Measurements from ENCODE around the gene GAS2L2. TPM values are rescaled to one million over a fixed set of nuclear protein-coding genes. Genes with fewer than 3 reads are reported as not detected.

Gene GAS2L2
- total and polyA plus RNA-seq, 12 donors: 0.03 to 0.89 (median 0.14) TPM; not detected in 4

- Histone ChIP-seq H3K27me3 (peaks cover 0 to 15% (median 0%) of the 10 kb centered on the region in 7 donors), H3K4me1 (peaks cover 13 to 42% (median 24%) of the 10 kb centered on the region in 9 donors), H3K4me3 (no peak overlapping the region), H3K36me3 (peaks cover 0 to 26% (median 2%) of the 10 kb centered on the region in 9 donors), H3K9me3 (no peaks in the 10 kb centered on the region), H3K27ac (no peak overlapping the region)
- intact Hi-C loops (cut with DNase I): loop anchor here in 1 of 10 donors (5.0 kb wide), 1 partner anchor 68 kb away; no protein-coding TSS in a partner anchor
- no peak for ATAC-seq
- WGBS, 2 donors: 87 to 92% methylated on average over 10 of the region's 10 CpGs
- TF ChIP-seq CTCF (IDR thresholded peaks at IDR 0.05): no peak
- no peak for DNase-seq
These were observed 22.5 kb downstream of the GAS2L2 start for GRCh38 chr17:35730400-35731005.

- DNase-seq (no peak), ATAC-seq (no peak)
- H3K27me3 ChIP-seq: peaks cover 0 to 15% (median 0%) of the 10 kb centered on the region in 7 donors
- H3K27ac ChIP-seq: no peak overlapping the region
- intact Hi-C loops (cut with DNase I): no loop called here
- no peaks in the 10 kb centered on the region for H3K9me3 ChIP-seq
- peaks cover 13 to 45% (median 24%) of the 10 kb centered on the region in 9 donors for H3K4me1 ChIP-seq
- TF ChIP-seq CTCF (IDR thresholded peaks at IDR 0.05): no peak
- H3K36me3 ChIP-seq: peaks cover 0 to 37% (median 12%) of the 10 kb centered on the region in 9 donors
- no peak overlapping the region for H3K4me3 ChIP-seq
- WGBS, 2 donors: 89 to 92% methylated on average over 4 of the region's 4 CpGs
These were observed 23.6 kb downstream of the GAS2L2 start for GRCh38 chr17:35729405-35729833.

- ATAC-seq (no peak), DNase-seq (no peak)
- peaks cover 0 to 45% (median 21%) of the 10 kb centered on the region in 9 donors for H3K36me3 ChIP-seq
- no peak overlapping the region for H3K27ac ChIP-seq
- no peaks in the 10 kb centered on the region for H3K9me3 ChIP-seq
- intact Hi-C loops (cut with DNase I): no loop called here
- WGBS, 2 donors: 93 to 95% methylated on average over 3 of the region's 3 CpGs
- TF ChIP-seq CTCF (IDR thresholded peaks at IDR 0.05): no peak
- H3K4me3 ChIP-seq: no peak overlapping the region
- H3K27me3 ChIP-seq: peaks cover 0 to 15% (median 0%) of the 10 kb centered on the region in 7 donors
- peaks cover 13 to 45% (median 24%) of the 10 kb centered on the region in 9 donors for H3K4me1 ChIP-seq
These were observed 24.5 kb downstream of the GAS2L2 start for GRCh38 chr17:35728551-35728950.

GRCh38 chr17:35727635-35728034 lies 25.4 kb downstream of the GAS2L2 start:
- no peak for TF ChIP-seq CTCF (IDR thresholded peaks at IDR 0.05)
- ATAC-seq (no peak), DNase-seq (no peak)
- H3K36me3 ChIP-seq: peaks cover 0 to 55% (median 26%) of the 10 kb centered on the region in 9 donors
- peaks cover 13 to 43% (median 24%) of the 10 kb centered on the region in 9 donors for H3K4me1 ChIP-seq
- no peaks in the 10 kb centered on the region for H3K9me3 ChIP-seq
- no peak overlapping the region for H3K27ac ChIP-seq
- no peak overlapping the region for H3K4me3 ChIP-seq
- 90 to 93% methylated on average over 5 of the region's 5 CpGs for WGBS, 2 donors
- H3K27me3 ChIP-seq: peaks cover 0 to 15% (median 0%) of the 10 kb centered on the region in 7 donors
- intact Hi-C loops (cut with DNase I): no loop called here
